Astrocyte of the spinal cord (primary cell): ENCODE data around the gene AIF1.

Experiments used
- DNase-seq: peaks from one replicate; pipeline ENCODE4 v3.0.0; 2011; ENCODE audit warnings: low read depth, low spot score
- H3K4me3 ChIP-seq: 2 replicates; pipeline ENCODE4 v1.5.1; 2011; ENCODE audit warnings: low read depth, mild to moderate bottlenecking, low read length, moderate library complexity
- in situ Hi-C: cut with HindIII; loops from 2 replicates; pipeline ENCODE4 v1.10.0; 2017; ENCODE audit warnings: low sequenced_read_pairs
- TF ChIP-seq, protein P1 (sequence below): IDR thresholded peaks from 2 replicates; pipeline ENCODE4 v1.5.1; 2012; ENCODE audit warnings: low read depth, mild to moderate bottlenecking, low read length, inconsistent platforms

Gene AIF1

DNA sequence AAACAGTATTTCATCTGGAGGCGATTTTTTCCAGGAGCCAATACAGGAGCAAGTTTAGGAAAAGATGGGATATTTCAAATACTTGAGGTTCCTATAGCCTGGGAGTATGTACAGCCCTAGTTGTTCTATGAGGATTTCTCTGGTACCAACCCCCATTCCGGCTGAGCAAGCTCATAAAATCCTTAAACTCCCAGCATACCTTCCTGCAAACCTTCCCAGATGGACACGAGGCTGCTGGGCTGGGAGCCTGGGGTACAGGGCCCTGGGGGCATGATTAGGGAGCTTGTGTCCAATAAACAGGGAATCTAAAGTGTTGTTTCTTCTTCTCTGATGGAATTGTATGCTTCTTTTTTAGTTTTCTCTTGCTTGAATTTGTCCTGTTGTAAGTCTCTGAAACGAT lies 7.0 kb downstream of the AIF1 start:
- TF ChIP-seq, protein P1, sequence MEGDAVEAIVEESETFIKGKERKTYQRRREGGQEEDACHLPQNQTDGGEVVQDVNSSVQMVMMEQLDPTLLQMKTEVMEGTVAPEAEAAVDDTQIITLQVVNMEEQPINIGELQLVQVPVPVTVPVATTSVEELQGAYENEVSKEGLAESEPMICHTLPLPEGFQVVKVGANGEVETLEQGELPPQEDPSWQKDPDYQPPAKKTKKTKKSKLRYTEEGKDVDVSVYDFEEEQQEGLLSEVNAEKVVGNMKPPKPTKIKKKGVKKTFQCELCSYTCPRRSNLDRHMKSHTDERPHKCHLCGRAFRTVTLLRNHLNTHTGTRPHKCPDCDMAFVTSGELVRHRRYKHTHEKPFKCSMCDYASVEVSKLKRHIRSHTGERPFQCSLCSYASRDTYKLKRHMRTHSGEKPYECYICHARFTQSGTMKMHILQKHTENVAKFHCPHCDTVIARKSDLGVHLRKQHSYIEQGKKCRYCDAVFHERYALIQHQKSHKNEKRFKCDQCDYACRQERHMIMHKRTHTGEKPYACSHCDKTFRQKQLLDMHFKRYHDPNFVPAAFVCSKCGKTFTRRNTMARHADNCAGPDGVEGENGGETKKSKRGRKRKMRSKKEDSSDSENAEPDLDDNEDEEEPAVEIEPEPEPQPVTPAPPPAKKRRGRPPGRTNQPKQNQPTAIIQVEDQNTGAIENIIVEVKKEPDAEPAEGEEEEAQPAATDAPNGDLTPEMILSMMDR: no peak
- H3K4me3 ChIP-seq: peak overlapping the region; percentile 61
- no peak for DNase-seq
- in situ Hi-C loops: no loop called here

DNA sequence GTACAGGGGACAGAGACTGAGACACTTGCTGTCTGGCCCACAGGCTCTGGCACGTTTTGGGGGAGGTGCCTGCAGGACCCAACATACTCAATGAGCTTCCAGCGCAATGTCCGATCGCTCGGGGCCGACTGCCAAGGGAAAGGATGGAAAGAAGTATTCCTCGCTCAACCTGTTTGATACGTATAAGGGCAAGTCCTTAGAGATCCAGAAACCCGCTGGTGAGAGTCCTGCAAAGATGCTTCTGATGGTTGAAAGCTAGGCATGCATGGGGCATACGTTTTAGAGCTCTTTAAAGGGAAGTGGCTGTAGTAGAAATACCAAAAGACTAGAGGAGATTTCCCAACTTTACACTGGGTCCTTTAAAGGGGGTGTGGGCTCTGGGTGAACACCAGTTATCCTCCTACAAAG lies 7.7 kb downstream of the AIF1 start:
- H3K4me3 ChIP-seq: peak overlapping the region; percentile 61
- TF ChIP-seq, protein P1: no peak
- DNase-seq: no peak
- in situ Hi-C loops: no loop called here

DNA sequence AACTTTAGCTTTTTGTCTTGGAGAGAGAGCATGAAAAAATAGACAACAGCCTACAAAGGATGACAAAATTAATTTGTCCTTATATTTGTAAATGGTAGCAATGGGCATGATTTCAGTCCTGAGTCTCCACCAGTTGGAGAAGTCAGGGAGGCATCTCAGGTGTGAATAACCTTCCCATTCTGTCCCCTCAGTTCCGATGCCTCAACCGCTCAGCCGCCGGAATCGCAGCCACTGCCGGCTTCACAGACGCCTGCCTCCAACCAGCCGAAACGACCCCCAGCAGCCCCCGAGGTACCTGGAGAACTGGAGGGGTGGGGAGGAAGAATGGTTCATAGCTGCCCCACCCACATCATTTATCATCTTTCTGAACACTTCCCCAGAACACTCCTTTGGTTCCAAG lies 9.0 kb downstream of the AIF1 start:
- in situ Hi-C loops: no loop called here
- TF ChIP-seq, protein P1: no peak
- DNase-seq: no peak
- no peak overlapping the region for H3K4me3 ChIP-seq

DNA sequence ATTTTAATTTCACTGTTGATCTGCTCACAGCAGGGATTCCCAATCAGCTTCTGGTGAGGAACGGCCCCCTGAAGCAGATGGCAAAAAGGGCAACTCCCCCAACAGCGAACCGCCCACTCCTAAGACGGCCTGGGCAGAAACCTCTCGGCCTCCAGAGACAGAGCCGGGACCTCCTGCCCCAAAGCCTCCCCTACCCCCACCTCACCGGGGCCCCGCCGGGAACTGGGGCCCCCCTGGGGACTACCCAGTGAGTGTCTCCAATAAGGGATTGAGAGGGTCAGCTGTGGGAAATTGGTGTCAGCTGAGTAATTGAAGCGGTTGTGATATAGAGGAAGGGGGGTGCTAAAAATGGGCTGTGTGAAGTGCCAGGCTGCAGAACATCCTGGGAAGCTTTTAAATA lies 11.9 kb downstream of the AIF1 start:
- no peak overlapping the region for H3K4me3 ChIP-seq
- no peak for DNase-seq
- in situ Hi-C loops: no loop called here
- TF ChIP-seq, protein P1: no peak

DNA sequence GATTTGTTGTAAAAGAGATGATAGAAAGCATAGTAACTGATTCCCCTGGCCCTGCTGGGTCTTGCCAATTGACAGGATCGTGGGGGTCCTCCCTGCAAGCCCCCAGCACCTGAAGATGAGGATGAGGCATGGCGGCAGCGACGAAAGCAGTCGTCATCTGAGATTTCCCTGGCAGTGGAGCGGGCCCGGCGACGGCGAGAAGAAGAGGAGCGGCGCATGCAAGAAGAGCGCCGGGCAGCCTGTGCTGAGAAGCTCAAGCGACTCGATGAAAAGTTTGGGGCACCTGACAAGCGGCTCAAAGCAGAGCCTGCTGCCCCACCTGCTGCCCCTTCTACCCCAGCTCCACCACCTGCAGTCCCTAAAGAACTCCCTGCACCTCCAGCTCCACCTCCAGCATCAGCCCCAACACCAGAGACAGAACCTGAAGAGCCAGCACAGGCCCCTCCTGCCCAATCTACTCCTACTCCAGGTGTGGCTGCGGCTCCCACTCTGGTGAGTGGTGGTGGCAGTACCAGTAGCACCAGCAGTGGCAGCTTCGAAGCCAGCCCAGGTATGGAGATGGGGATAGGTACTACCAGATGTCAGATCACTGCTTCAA lies 12.8 kb downstream of the AIF1 start:
- TF ChIP-seq, protein P1: no peak
- H3K4me3 ChIP-seq: no peak overlapping the region
- in situ Hi-C loops: no loop called here
- DNase-seq: no peak

DNA sequence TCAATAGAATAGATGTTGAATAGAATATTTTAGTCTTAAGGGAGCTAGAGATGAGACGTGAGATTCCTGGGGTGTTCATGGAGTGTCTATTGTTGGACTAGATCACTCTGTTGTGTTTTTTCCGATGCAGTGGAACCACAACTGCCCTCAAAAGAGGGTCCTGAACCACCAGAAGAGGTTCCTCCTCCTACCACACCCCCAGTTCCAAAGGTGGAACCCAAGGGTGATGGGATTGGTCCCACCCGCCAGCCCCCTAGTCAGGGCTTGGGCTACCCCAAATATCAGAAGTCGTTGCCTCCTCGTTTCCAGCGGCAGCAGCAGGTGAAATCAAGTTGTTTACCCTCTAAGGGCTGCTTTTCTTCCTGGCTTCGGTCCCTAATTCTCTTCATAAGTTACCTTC lies 14.0 kb downstream of the AIF1 start:
- TF ChIP-seq, protein P1: no peak
- in situ Hi-C loops: no loop called here
- no peak for DNase-seq
- H3K4me3 ChIP-seq: no peak overlapping the region
